Lower lobe of right lung (tissue), 2 donors: ENCODE data around the gene SSTR3. TPM values are rescaled to one million over a fixed set of nuclear protein-coding genes. Genes with fewer than 3 reads are reported as not detected.
A peak's percentile ranks its signal among the peaks of the same experiment; 100 is the strongest.

Experiments
- ATAC-seq, 2 donors: fragments of 200-7000 bp; cut with Tn5 transposase; one replicate each; pipeline ENCODE4 v1.9.1; 2020 to 2022; ENCODE audit warnings: mild to moderate bottlenecking in 2 of 2, moderate library complexity in 2 of 2
- DNase-seq: peaks from one replicate; pipeline ENCODE4 v3.0.0-alpha.2; 2020
- H3K27ac ChIP-seq: fragments of 200-600 bp; one replicate; pipeline ENCODE4 v1.8.0; 2022
- H3K27me3 ChIP-seq: fragments of 200-600 bp; one replicate; pipeline ENCODE4 v1.8.0; 2022; ENCODE audit warnings: low read depth
- H3K36me3 ChIP-seq: fragments of 200-600 bp; one replicate; pipeline ENCODE4 v1.8.0; 2022; ENCODE audit warnings: mild to moderate bottlenecking
- H3K4me1 ChIP-seq: fragments of 200-600 bp; one replicate; pipeline ENCODE4 v1.8.0; 2022
- H3K4me3 ChIP-seq: fragments of 200-600 bp; one replicate; pipeline ENCODE4 v1.8.0; 2022; ENCODE audit warnings: mild to moderate bottlenecking
- H3K9me3 ChIP-seq: fragments of 200-600 bp; one replicate; pipeline ENCODE4 v1.8.0; 2022
- CTCF ChIP-seq: fragments of 200-600 bp; IDR thresholded peaks from one replicate; pipeline ENCODE4 v1.8.0; 2022; ENCODE audit warnings: antibody characterized with exemption, mild to moderate bottlenecking
- intact Hi-C: fragments of 100-400 bp; cut with DNase I; formaldehyde crosslinking; loops from one replicate; pipeline ENCODE4 v1.11.0; 2022
- total RNA-seq: library from RNA; stranded (reverse); fragmentation: NEBNext Ultra II Directional; extraction: Animal tissue kit (Norgen Biotek cat#: 25700); gene quantifications from one replicate; pipeline ENCODE4 v1.2.1, GENCODE V29; 2021
- donor health status: DM: no; HTN: yes; CAD: no; lungs with severe emphysema.

The SSTR3 gene
- total RNA-seq, 1 donor from 2014 or later: not detected

GRCh38 chr22:37232140-37232998 lies 20.1 kb upstream of the SSTR3 start:
- H3K27ac ChIP-seq: no peak overlapping the region
- H3K36me3 ChIP-seq: peaks cover 17% of the 10 kb centered on the region
- ATAC-seq: no peak
- TF ChIP-seq CTCF: no peak
- no peak overlapping the region for H3K4me3 ChIP-seq
- DNase-seq: peak; percentile 26
- peaks cover 43% of the 10 kb centered on the region for H3K4me1 ChIP-seq
- H3K27me3 ChIP-seq: peaks cover 12% of the 10 kb centered on the region
- no peaks in the 10 kb centered on the region for H3K9me3 ChIP-seq
- intact Hi-C loops: no loop called here

- H3K4me3 ChIP-seq: no peak overlapping the region
- intact Hi-C loops: no loop called here
- H3K9me3 ChIP-seq: no peaks in the 10 kb centered on the region
- DNase-seq: peak; percentile 31
- peak overlapping the region; percentile 11 for H3K27ac ChIP-seq
- peaks cover 9% of the 10 kb centered on the region for H3K27me3 ChIP-seq
- peaks cover 17% of the 10 kb centered on the region for H3K36me3 ChIP-seq
- no peak for TF ChIP-seq CTCF
- no peak for ATAC-seq
- H3K4me1 ChIP-seq: peaks cover 42% of the 10 kb centered on the region
Observed at GRCh38 chr22:37231406-37232139, 19.3 kb upstream of the SSTR3 start.

- H3K9me3 ChIP-seq: no peaks in the 10 kb centered on the region
- no peak for TF ChIP-seq CTCF
- DNase-seq: peak; percentile 17
- H3K4me1 ChIP-seq: peaks cover 35% of the 10 kb centered on the region
- H3K27ac ChIP-seq: peak overlapping the region; percentile 24
- peaks cover 2% of the 10 kb centered on the region for H3K27me3 ChIP-seq
- H3K4me3 ChIP-seq: no peak overlapping the region
- H3K36me3 ChIP-seq: peaks cover 23% of the 10 kb centered on the region
- intact Hi-C loops: no loop called here
- ATAC-seq: no peak
Observed at GRCh38 chr22:37230673-37231405, 18.6 kb upstream of the SSTR3 start.

GRCh38 chr22:37229805-37230672 lies 17.8 kb upstream of the SSTR3 start:
- H3K27me3 ChIP-seq: no peaks in the 10 kb centered on the region
- intact Hi-C loops: no loop called here
- no peak for TF ChIP-seq CTCF
- peaks cover 35% of the 10 kb centered on the region for H3K4me1 ChIP-seq
- ATAC-seq: peak; percentile 81 to 82
- H3K9me3 ChIP-seq: no peaks in the 10 kb centered on the region
- peak overlapping the region; percentile 8 for H3K4me3 ChIP-seq
- H3K36me3 ChIP-seq: peaks cover 31% of the 10 kb centered on the region
- peak; percentile 80 for DNase-seq
- H3K27ac ChIP-seq: peak overlapping the region; percentile 81
